ENCODE results near the gene PHF14. TPM values are rescaled to one million over a fixed set of nuclear protein-coding genes. Genes with fewer than 3 reads are reported as not detected.

Gene PHF14
- total RNA-seq, 1 experiment from 2014 or later, result 49.3 TPM

DNA sequence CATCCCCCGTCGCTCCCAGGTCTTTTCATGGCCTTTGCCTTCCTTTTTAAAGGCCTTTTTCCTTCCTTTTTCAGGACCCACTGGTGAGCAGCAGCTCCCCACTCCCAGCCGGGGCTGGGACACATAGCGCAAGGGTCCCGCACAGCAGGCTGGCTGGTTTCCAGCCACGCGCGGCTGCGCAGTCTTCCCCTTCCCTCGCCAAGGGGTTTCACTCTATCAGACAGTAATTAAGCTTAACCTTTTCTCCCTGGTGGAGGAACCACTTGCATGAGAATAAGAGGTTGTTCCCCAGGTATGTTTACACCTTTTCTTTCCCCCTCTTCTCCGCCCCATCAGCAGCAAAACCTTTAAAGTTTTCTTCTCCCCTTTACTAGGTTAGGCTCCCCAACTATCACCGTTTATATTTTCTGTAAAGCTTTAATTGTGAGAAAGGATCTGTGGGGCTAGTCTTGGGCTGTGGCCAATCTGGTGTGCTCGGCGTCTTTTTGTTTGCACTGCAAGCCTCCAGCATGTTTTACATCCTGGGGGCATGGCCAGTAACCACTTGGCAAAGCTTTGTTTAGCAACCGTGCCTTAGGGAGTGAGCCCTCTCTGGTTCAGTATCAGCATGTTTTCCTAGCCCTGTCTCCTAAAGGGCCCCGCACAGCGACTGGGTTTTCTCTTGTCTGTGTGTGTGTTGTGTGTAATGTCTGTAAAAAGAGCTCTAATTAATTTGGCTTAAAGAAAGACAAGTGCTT is 219.6 kb downstream of the PHF14 start:
- intact Hi-C loops (cut with micrococcal nuclease; ENCODE audit: unreplicated experiment), result no loop called here
- Histone ChIP-seq H3K79me2 (ENCODE audit: low read depth) (no peaks in the 10 kb centered on the region), H2AFZ (no peak overlapping the region; the same call in 1 of the 2 replicates), H3K9me2 (ENCODE audit: insufficient read depth) (no peaks in the 10 kb centered on the region), H3K4me2 (no peak overlapping the region), H3K27ac (no peak overlapping the region), H4K20me1 (ENCODE audit: insufficient read depth) (no peaks in the 10 kb centered on the region), H3K36me3 (ENCODE audit: low read depth) (no peaks in the 10 kb centered on the region), H3K4me3 (no peak overlapping the region), H3K27me3 (ENCODE audit: insufficient read depth, low read depth) (no peaks in the 10 kb centered on the region), H3K4me1 (replicated peaks; ENCODE audit: insufficient read depth) (no peaks in the 10 kb centered on the region), H3K9me3 (ENCODE audit: insufficient read depth, low read depth) (no peaks in the 10 kb centered on the region), H3F3A (ENCODE audit: insufficient read depth, low read depth) (no peaks in the 10 kb centered on the region)
- ChIA-PET CTCF (no interaction called here), POLR2A (ENCODE audit: unreplicated experiment) (no interaction called here)
- no TSS peak for BruUV-seq (replicated peaks)
- TF ChIP-seq, protein P1, sequence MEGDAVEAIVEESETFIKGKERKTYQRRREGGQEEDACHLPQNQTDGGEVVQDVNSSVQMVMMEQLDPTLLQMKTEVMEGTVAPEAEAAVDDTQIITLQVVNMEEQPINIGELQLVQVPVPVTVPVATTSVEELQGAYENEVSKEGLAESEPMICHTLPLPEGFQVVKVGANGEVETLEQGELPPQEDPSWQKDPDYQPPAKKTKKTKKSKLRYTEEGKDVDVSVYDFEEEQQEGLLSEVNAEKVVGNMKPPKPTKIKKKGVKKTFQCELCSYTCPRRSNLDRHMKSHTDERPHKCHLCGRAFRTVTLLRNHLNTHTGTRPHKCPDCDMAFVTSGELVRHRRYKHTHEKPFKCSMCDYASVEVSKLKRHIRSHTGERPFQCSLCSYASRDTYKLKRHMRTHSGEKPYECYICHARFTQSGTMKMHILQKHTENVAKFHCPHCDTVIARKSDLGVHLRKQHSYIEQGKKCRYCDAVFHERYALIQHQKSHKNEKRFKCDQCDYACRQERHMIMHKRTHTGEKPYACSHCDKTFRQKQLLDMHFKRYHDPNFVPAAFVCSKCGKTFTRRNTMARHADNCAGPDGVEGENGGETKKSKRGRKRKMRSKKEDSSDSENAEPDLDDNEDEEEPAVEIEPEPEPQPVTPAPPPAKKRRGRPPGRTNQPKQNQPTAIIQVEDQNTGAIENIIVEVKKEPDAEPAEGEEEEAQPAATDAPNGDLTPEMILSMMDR (conservative IDR thresholded peaks at IDR 0.05), result no peak
- no peak for TF ChIP-seq EZH2 (IDR thresholded peaks at IDR 0.05; ENCODE audit: low read depth)
- no peak for DNase-seq

DNA sequence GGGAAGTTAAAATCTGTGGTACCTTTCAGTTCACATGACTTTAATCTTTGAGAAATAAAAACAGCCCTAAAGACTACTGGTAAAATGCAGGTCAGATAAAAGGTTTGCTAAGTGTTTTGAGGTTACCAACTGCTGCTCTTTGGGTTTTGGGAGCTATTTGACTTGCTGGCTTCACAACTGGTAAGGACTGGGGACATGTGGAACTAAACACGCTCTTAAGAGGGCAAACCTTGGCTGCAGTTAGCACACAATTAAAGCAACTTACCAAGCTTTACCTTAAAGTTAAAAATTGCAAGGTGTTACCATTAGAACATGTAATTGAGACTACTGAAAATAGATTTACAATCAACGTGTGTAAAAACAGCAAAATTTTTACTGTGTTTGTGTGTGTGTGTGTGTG is 220.2 kb downstream of the PHF14 start:
- Histone ChIP-seq H3K4me2 (no peak overlapping the region), H2AFZ (no peak overlapping the region), H3K36me3 (ENCODE audit: low read depth) (no peaks in the 10 kb centered on the region), H3K4me3 (no peak overlapping the region), H3F3A (ENCODE audit: insufficient read depth, low read depth) (no peaks in the 10 kb centered on the region), H3K4me1 (replicated peaks; ENCODE audit: insufficient read depth) (no peaks in the 10 kb centered on the region), H3K27me3 (ENCODE audit: insufficient read depth, low read depth) (no peaks in the 10 kb centered on the region), H3K79me2 (ENCODE audit: low read depth) (no peaks in the 10 kb centered on the region), H3K9me3 (ENCODE audit: insufficient read depth, low read depth) (no peaks in the 10 kb centered on the region), H4K20me1 (ENCODE audit: insufficient read depth) (no peaks in the 10 kb centered on the region), H3K27ac (no peak overlapping the region), H3K9me2 (ENCODE audit: insufficient read depth) (no peaks in the 10 kb centered on the region)
- CTCF ChIA-PET, result no interaction called here
- no TSS peak for BruUV-seq (replicated peaks)
- POLR2A ChIA-PET (ENCODE audit: unreplicated experiment), result no interaction called here
- DNase-seq, result no peak
- intact Hi-C loops (cut with micrococcal nuclease; ENCODE audit: unreplicated experiment), result no loop called here
- TF ChIP-seq, protein P1 (conservative IDR thresholded peaks at IDR 0.05), result no peak
- TF ChIP-seq EZH2 (IDR thresholded peaks at IDR 0.05; ENCODE audit: low read depth), result no peak

DNA sequence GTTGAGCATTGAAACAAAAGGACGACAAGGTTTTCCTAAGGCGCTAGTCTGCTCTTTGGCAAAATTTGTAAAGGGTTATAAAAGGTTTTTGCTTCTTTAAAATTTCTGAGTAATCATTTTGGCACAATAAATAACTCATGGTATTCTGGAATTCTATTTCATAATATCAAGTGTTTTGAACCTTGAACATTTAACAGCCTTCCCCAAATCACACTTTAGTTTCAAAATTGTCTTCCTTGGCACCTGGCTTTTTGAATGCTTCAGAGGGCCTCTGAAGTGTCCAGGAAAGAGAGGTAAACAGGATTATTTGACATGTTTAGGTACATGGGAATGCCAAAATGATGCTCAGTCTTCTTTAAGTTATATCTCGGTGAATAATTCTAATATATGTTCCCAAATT is 220.8 kb downstream of the PHF14 start:
- no peaks in the 10 kb centered on the region for H3K27me3 ChIP-seq (ENCODE audit: insufficient read depth, low read depth)
- H2AFZ ChIP-seq, result no peak overlapping the region
- no TSS peak for BruUV-seq (replicated peaks)
- H3K4me1 ChIP-seq (replicated peaks; ENCODE audit: insufficient read depth), result no peaks in the 10 kb centered on the region
- H4K20me1 ChIP-seq (ENCODE audit: insufficient read depth), result no peaks in the 10 kb centered on the region
- CTCF ChIA-PET, result no interaction called here
- H3K9me3 ChIP-seq (ENCODE audit: insufficient read depth, low read depth), result no peaks in the 10 kb centered on the region
- H3K4me3 ChIP-seq, result no peak overlapping the region
- no peak for DNase-seq
- no peaks in the 10 kb centered on the region for H3K36me3 ChIP-seq (ENCODE audit: low read depth)
- H3K4me2 ChIP-seq, result no peak overlapping the region
- no peak overlapping the region for H3K27ac ChIP-seq
- H3K9me2 ChIP-seq (ENCODE audit: insufficient read depth), result no peaks in the 10 kb centered on the region
- intact Hi-C loops (cut with micrococcal nuclease; ENCODE audit: unreplicated experiment), result no loop called here
- H3F3A ChIP-seq (ENCODE audit: insufficient read depth, low read depth), result no peaks in the 10 kb centered on the region
- POLR2A ChIA-PET (ENCODE audit: unreplicated experiment), result no interaction called here
- H3K79me2 ChIP-seq (ENCODE audit: low read depth), result no peaks in the 10 kb centered on the region
- no peak for TF ChIP-seq EZH2 (IDR thresholded peaks at IDR 0.05; ENCODE audit: low read depth)

DNA sequence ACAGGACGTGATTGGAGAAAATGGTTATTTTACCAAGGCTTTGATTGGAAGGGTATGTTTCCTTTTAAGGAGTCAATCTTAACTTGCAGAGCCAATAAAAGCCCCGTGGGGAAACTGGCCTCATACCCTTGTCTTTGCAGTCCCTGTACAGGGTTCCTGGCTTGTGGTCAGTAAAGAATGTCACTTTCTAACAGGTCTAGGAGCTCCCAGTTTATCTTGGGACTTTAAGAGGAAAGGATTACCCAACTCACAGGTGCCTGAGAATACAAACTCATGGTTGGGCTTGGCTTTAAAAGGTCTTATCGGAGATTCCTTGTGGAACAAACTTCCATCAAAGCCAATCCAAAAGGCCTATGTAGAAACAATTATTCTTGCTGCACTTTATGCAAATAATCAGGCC is 221.8 kb downstream of the PHF14 start:
- Histone ChIP-seq H3K9me3 (ENCODE audit: insufficient read depth, low read depth) (no peaks in the 10 kb centered on the region), H3K36me3 (ENCODE audit: low read depth) (no peaks in the 10 kb centered on the region), H3K4me1 (replicated peaks; ENCODE audit: insufficient read depth) (no peaks in the 10 kb centered on the region), H3K27ac (no peak overlapping the region), H3K79me2 (ENCODE audit: low read depth) (no peaks in the 10 kb centered on the region), H3K27me3 (ENCODE audit: insufficient read depth, low read depth) (no peaks in the 10 kb centered on the region), H3F3A (ENCODE audit: insufficient read depth, low read depth) (no peaks in the 10 kb centered on the region), H3K4me2 (no peak overlapping the region), H2AFZ (no peak overlapping the region), H4K20me1 (ENCODE audit: insufficient read depth) (no peaks in the 10 kb centered on the region), H3K9me2 (ENCODE audit: insufficient read depth) (no peaks in the 10 kb centered on the region), H3K4me3 (no peak overlapping the region)
- intact Hi-C loops (cut with micrococcal nuclease; ENCODE audit: unreplicated experiment), result no loop called here
- CTCF ChIA-PET, result no interaction called here
- no TSS peak for BruUV-seq (replicated peaks)
- POLR2A ChIA-PET (ENCODE audit: unreplicated experiment), result no interaction called here
- DNase-seq, result peak in 1 of 2 experiments; percentile 45
- TF ChIP-seq EZH2 (IDR thresholded peaks at IDR 0.05; ENCODE audit: low read depth), result no peak
- TF ChIP-seq, protein P1 (conservative IDR thresholded peaks at IDR 0.05), result no peak
